AG10803 (cell line): ENCODE results near the gene DEFB132.

Source experiments
- DNase-seq: peaks from one replicate; pipeline ENCODE4 v3.0.0; 2010; ENCODE audit warnings: low read depth
- H3K4me3 ChIP-seq: 2 replicates; pipeline ENCODE4 v1.5.1; 2011; ENCODE audit warnings: mild to moderate bottlenecking, low read length, control low read depth
- TF ChIP-seq, protein P1 (sequence below): conservative IDR thresholded peaks from 2 replicates; pipeline ENCODE4 v1.5.1; 2011; ENCODE audit warnings: mild to moderate bottlenecking, low read length, control low read depth, inconsistent platforms

Gene DEFB132

DNA sequence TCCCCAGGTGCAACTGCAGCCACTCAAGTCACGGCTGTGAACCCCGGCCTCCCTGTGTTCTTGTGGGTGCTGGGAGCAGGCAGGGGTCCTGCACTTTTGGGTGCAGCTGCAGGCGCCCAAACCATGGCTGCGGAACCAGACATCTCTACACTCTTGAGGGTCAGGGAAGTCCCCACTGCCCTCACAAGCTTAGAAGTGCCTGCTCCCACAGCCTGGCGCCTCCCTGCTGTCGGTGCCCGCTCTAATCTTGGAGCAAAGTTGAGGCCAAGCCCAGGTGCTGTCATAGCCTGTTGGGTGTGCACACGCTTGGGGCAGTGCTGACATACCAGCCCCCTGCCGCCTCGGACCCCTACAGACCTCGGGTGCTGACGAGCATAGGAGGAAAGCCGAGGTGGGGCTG, 6.2 kb downstream of the DEFB132 start:
- TF ChIP-seq, protein P1, sequence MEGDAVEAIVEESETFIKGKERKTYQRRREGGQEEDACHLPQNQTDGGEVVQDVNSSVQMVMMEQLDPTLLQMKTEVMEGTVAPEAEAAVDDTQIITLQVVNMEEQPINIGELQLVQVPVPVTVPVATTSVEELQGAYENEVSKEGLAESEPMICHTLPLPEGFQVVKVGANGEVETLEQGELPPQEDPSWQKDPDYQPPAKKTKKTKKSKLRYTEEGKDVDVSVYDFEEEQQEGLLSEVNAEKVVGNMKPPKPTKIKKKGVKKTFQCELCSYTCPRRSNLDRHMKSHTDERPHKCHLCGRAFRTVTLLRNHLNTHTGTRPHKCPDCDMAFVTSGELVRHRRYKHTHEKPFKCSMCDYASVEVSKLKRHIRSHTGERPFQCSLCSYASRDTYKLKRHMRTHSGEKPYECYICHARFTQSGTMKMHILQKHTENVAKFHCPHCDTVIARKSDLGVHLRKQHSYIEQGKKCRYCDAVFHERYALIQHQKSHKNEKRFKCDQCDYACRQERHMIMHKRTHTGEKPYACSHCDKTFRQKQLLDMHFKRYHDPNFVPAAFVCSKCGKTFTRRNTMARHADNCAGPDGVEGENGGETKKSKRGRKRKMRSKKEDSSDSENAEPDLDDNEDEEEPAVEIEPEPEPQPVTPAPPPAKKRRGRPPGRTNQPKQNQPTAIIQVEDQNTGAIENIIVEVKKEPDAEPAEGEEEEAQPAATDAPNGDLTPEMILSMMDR = no peak
- no peak for DNase-seq
- H3K4me3 ChIP-seq = no peak overlapping the region

DNA sequence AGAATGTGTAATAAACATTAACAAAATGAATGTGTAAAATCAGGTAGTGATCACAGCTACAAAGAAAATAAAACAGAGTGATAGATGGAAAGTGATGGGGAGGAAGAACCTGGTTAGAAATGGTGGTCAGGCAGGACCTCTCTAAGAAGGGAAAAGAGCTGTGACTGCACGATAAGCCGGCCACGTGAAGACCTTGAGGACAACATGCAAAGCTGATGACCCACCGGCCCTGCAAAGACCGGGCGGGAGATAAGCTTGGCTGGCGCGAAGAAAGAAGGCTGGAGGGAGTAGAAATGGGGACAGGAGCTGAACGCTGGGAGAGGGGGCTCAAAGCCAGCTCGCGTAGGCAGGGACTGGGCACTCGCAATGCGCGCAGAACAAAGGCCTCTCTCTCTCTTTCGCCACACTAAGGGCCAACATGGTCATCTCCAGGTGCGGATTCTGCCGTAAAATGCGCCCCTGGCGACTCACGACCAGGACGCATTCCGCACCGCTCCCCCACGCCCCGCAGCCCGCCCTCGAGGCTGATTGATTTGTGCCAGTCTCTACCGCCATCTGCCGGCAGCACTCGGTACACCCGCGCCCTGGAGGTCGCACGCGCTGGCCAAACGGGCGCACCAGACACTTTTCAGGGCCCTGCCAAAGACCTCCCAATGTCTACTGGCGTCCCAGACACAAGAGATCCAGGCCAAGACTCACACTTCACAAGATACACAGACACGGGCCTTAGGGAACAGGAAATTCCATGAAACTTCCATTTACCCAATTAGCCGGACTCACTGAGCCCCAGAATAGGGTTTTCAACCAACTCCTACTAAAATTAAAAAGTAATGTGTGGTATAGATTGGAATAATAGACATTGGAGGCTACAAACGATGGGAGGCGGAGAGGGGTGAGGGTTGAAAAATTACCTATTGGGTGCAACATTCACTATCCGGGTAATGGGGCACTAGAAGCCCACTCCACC, 9.4 kb downstream of the DEFB132 start:
- peak; percentile 55 for DNase-seq
- peak overlapping the region; percentile 69 for H3K4me3 ChIP-seq
- TF ChIP-seq, protein P1 = peak; percentile 85

DNA sequence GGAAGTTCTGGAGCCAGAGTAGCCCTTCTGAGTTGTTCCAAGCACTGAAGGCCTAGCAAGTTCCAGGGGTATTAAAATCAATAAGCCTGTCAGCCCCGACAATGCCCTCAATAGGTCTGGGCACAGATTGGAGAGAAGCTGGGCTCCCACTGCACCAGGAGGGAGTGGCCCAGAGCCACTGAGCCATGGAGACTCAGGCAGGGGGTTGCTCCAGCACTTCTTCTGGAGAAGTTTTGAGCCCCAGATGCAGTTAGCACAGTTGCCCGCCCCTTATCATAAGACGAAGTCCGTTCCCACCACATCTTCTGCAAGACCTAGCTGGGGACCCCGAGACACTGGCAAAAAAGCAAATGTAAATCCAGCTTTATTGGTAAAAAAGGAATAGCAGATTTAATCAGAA, 13.0 kb downstream of the DEFB132 start:
- TF ChIP-seq, protein P1 = no peak
- DNase-seq = no peak
- no peak overlapping the region for H3K4me3 ChIP-seq

DNA sequence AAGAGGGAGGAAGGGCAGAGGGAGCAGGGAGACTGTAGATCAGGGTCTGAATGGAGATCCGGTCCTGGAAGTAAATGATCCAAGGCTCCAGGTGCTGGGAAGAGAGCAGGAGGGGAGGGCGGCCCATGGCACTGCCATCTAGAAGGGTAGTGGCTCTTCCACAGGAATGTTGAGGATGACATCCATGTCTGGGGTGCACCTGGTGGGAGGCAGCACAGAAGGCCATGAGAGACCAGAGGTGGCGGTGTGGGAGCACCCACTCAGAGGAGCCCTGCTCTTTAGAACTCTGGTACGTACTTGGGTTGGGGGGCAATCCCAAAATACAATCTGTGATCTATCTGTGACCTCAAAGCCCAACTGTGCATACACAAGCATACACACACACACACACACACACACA, 13.5 kb downstream of the DEFB132 start:
- TF ChIP-seq, protein P1 = no peak
- H3K4me3 ChIP-seq = no peak overlapping the region
- DNase-seq = no peak

DNA sequence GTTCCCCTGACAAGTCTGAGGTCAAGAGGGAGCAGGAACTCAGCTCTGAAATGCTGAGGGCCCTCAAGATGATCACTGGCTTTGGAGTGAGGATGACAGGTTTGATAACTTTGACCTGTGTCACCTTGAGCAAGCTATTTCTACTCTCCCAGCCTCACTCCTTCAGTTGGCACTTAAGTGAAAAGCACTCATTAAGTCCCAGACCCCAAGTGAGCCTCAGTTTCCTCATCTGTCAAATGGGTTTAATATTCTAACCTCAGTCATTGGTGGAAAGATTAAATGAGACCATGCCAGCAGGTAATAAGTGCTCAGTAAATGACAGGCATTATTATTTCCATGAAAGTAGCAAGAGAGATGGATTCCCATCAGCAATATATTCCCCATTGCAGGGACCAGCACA, 14.0 kb downstream of the DEFB132 start:
- H3K4me3 ChIP-seq = no peak overlapping the region
- no peak for DNase-seq
- TF ChIP-seq, protein P1 = no peak

DNA sequence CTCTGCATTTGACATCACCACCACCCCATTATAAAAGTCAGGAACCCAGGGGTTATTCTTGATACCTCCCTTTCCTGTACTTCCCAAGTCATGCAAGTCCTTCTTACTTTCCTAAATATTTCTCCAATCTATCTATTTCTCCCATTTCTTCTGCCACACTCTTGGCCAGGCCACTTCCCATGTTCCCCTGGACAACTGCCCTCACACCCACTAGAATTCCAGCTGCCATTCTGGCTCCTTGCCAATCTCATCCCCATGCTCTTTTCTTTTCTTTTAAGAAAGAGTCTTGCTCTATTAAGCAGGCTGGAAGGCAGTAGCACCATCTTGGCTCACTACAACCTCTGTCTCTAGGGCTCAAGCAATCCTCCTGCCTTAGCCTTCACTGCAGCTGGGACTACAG, 15.2 kb downstream of the DEFB132 start:
- no peak overlapping the region for H3K4me3 ChIP-seq

More for the DNA sequence above, 15.2 kb downstream of the DEFB132 start:
- TF ChIP-seq, protein P1 = no peak
- no peak for DNase-seq
